HG03439 (cell line): ENCODE results near the gene VSTM5.
"Not testable (repeated sequence)": the region's sequence is repeated elsewhere in the genome, so short reads cannot be mapped to it uniquely, and the experiment has no call there.

ENCODE experiments used
- ATAC-seq: cut with Tn5 transposase; IDR thresholded peaks from one replicate; pipeline ENCODE4 v1.9.1; 2021; ENCODE audit warnings: mild to moderate bottlenecking, moderate library complexity; ENCODE audit not compliant: unreplicated experiment

Gene VSTM5

GRCh38 chr11:93850594-93851018, at the start of gene VSTM5:
Gene VSTM5, minus strand, starts transcription at chr11:93850618. Its CDS starts 116 bp downstream, at chr11:93850502.
- ATAC-seq: no peak

- no peak for ATAC-seq
Measured at GRCh38 chr11:93895106-93895862, 44.9 kb upstream of the VSTM5 start.

GRCh38 chr11:93890391-93891051, 40.1 kb upstream of the VSTM5 start:
- ATAC-seq: no peak

GRCh38 chr11:93887111-93887510, 36.7 kb upstream of the VSTM5 start:
- ATAC-seq: no peak

GRCh38 chr11:93879114-93879513, 28.7 kb upstream of the VSTM5 start:
- not testable (repeated sequence) for ATAC-seq

GRCh38 chr11:93875637-93876036, 25.2 kb upstream of the VSTM5 start:
- no peak for ATAC-seq

- no peak for ATAC-seq
Measured at GRCh38 chr11:93871526-93871925, 21.1 kb upstream of the VSTM5 start.

- no peak for ATAC-seq
Measured at GRCh38 chr11:93870616-93871015, 20.2 kb upstream of the VSTM5 start.

- no peak for ATAC-seq
Measured at GRCh38 chr11:93869830-93870229, 19.4 kb upstream of the VSTM5 start.

GRCh38 chr11:93868404-93868803, 18.0 kb upstream of the VSTM5 start:
- ATAC-seq: not testable (repeated sequence)

- no peak for ATAC-seq
Measured at GRCh38 chr11:93861808-93862207, 11.4 kb upstream of the VSTM5 start.

- ATAC-seq: no peak
Measured at GRCh38 chr11:93858121-93858775, 7.8 kb upstream of the VSTM5 start.

- ATAC-seq: no peak
Measured at GRCh38 chr11:93857413-93858120, 7.1 kb upstream of the VSTM5 start.

GRCh38 chr11:93852242-93852641, 1.8 kb upstream of the VSTM5 start:
- ATAC-seq: no peak

- ATAC-seq: no peak
Measured at GRCh38 chr11:93849751-93850593, 446 bp downstream of the VSTM5 start.

- no peak for ATAC-seq
Measured at GRCh38 chr11:93849201-93849600, 1.2 kb downstream of the VSTM5 start.

GRCh38 chr11:93846411-93846810, 4.0 kb downstream of the VSTM5 start:
- no peak for ATAC-seq

GRCh38 chr11:93845181-93846092, 5.0 kb downstream of the VSTM5 start:
- no peak for ATAC-seq

GRCh38 chr11:93844568-93844967, 5.8 kb downstream of the VSTM5 start:
- no peak for ATAC-seq
